Endothelial cell of umbilical vein (primary cell): Measurements from ENCODE around the gene ETV6.

Source experiments
- CTCF ChIP-seq, 2 donors: IDR thresholded peaks; 1 replicate in 1 of 2; 2 replicates in 1 of 2; pipeline ENCODE4 v1.5.1; 2011; ENCODE audit warnings: low read length in 2 of 2, mild to moderate bottlenecking in 2 of 2, moderate library complexity in 2 of 2, control low read depth in 1 of 2, inconsistent platforms in 1 of 2, low read depth in 1 of 2; ENCODE audit not compliant: insufficient read depth in 1 of 2; ENCODE audit errors: extremely low read depth in 1 of 2
- EZH2 ChIP-seq: IDR thresholded peaks from 2 replicates; pipeline ENCODE4 v1.6.1; 2012; ENCODE audit warnings: borderline replicate concordance, low read depth, mild to moderate bottlenecking, moderate library complexity, low read length, inconsistent platforms; ENCODE audit not compliant: severe bottlenecking
- GATA2 ChIP-seq: IDR thresholded peaks from 2 replicates; pipeline ENCODE4 v1.7.0; 2011; ENCODE audit warnings: low read depth, mild to moderate bottlenecking, moderate library complexity, mixed read lengths, low read length; ENCODE audit not compliant: insufficient read length, insufficient read depth
- MAX ChIP-seq: IDR thresholded peaks from 2 replicates; pipeline ENCODE4 v1.6.1; 2011; ENCODE audit not compliant: insufficient read depth, insufficient read length
- POLR2A ChIP-seq: IDR thresholded peaks from 2 replicates; pipeline ENCODE4 v1.6.1; 2012; ENCODE audit warnings: low read depth, mild to moderate bottlenecking, control low read depth, low read length
- POLR2AphosphoS5 ChIP-seq: IDR thresholded peaks from 2 replicates; pipeline ENCODE4 v1.6.1; 2012; ENCODE audit warnings: low read depth, mild to moderate bottlenecking, control low read depth, low read length, moderate library complexity; ENCODE audit not compliant: insufficient read depth

GRCh38 chr12:11734580-11735180, 85.2 kb downstream of the ETV6 start:
- TF ChIP-seq GATA2 (no peak), CTCF (IDR thresholded peaks at IDR 0.05; ENCODE audit: extremely low read depth in 1 of 2, insufficient read depth in 1 of 2, low read depth in 1 of 2, low read length in 2 of 2) (no peak), POLR2A (no peak), EZH2 (no peak), POLR2AphosphoS5 (no peak), MAX (no peak)
